ENCODE measurements around the gene USB1. TPM values are rescaled to one million over a fixed set of nuclear protein-coding genes. Genes with fewer than 3 reads are reported as not detected.

USB1 gene
- total RNA-seq, 3 donors from 2014 or later = 14.5 to 37.0 (median 26.4) TPM

GRCh38 chr16:57959804-57960203, 41.4 kb upstream of the USB1 start:
- TF ChIP-seq POLR2AphosphoS5 (IDR thresholded peaks at IDR 0.05) (no peak), POLR2A (IDR thresholded peaks at IDR 0.05) (no peak)
- TF ChIP-seq, protein P1, sequence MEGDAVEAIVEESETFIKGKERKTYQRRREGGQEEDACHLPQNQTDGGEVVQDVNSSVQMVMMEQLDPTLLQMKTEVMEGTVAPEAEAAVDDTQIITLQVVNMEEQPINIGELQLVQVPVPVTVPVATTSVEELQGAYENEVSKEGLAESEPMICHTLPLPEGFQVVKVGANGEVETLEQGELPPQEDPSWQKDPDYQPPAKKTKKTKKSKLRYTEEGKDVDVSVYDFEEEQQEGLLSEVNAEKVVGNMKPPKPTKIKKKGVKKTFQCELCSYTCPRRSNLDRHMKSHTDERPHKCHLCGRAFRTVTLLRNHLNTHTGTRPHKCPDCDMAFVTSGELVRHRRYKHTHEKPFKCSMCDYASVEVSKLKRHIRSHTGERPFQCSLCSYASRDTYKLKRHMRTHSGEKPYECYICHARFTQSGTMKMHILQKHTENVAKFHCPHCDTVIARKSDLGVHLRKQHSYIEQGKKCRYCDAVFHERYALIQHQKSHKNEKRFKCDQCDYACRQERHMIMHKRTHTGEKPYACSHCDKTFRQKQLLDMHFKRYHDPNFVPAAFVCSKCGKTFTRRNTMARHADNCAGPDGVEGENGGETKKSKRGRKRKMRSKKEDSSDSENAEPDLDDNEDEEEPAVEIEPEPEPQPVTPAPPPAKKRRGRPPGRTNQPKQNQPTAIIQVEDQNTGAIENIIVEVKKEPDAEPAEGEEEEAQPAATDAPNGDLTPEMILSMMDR (IDR thresholded peaks at IDR 0.05) = no peak
- Histone ChIP-seq H3K27me3 (no peaks in the 10 kb centered on the region), H3K4me1 (no peaks in the 10 kb centered on the region), H3K9me3 (no peaks in the 10 kb centered on the region), H3K36me3 (no peaks in the 10 kb centered on the region), H3K4me3 (no peak overlapping the region), H3K27ac (no peak overlapping the region)
- no peak for DNase-seq (ENCODE audit: low spot score in 2 of 2)
- intact Hi-C loops (cut with DNase I; ENCODE audit: low total_unique reads) = no loop called here

- no peak overlapping the region for H3K4me3 ChIP-seq
- intact Hi-C loops (cut with DNase I; ENCODE audit: low total_unique reads) = no loop called here
- TF ChIP-seq POLR2AphosphoS5 (IDR thresholded peaks at IDR 0.05) (no peak), POLR2A (IDR thresholded peaks at IDR 0.05) (no peak)
- TF ChIP-seq, protein P1 (IDR thresholded peaks at IDR 0.05) = no peak
- H3K4me1 ChIP-seq = no peaks in the 10 kb centered on the region
- H3K27me3 ChIP-seq = no peaks in the 10 kb centered on the region
- H3K27ac ChIP-seq = no peak overlapping the region
- H3K9me3 ChIP-seq = no peaks in the 10 kb centered on the region
- no peaks in the 10 kb centered on the region for H3K36me3 ChIP-seq
- no peak for DNase-seq (ENCODE audit: low spot score in 2 of 2)
Measured at GRCh38 chr16:57960310-57960709, 40.9 kb upstream of the USB1 start.

DNA sequence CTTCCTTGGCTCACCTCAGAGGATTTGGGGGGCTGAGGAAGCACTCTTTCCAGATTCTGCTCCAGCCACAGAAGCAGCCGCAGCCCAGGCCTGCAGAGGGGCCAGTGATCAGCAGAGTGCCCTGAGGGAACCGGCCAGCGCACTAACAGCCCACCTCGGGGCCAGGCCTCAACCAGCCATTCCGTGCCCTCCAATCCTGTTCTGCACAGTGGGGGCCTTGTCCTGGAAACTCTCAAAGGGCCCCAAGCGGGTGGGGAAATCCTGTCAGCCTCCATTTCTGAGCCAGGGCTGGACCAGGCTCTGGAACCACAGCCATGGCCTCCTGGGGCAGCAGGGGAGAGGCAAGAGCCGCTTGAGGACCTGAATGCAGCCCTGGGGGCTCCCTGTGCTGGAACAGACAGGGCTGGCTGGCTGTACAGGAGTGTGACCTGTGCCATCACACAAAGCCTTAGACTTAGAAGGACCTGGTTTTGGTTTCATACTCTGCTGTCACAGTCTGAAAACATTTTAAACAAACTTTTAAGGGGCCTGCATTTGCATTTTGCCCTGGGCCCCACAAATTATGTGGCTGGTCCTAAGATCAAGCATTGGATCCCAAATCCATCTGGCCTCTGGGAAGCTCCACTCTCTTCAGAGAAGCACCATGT, 40.3 kb upstream of the USB1 start:
- no peak for DNase-seq (ENCODE audit: low spot score in 2 of 2)
- TF ChIP-seq POLR2A (IDR thresholded peaks at IDR 0.05) (no peak), POLR2AphosphoS5 (IDR thresholded peaks at IDR 0.05) (no peak)
- TF ChIP-seq, protein P1 (IDR thresholded peaks at IDR 0.05) = no peak
- no peak overlapping the region for H3K4me3 ChIP-seq
- H3K4me1 ChIP-seq = no peaks in the 10 kb centered on the region
- no peaks in the 10 kb centered on the region for H3K27me3 ChIP-seq
- intact Hi-C loops (cut with DNase I; ENCODE audit: low total_unique reads) = no loop called here
- H3K36me3 ChIP-seq = no peaks in the 10 kb centered on the region
- no peaks in the 10 kb centered on the region for H3K9me3 ChIP-seq
- H3K27ac ChIP-seq = no peak overlapping the region

GRCh38 chr16:57961538-57961937, 39.7 kb upstream of the USB1 start:
- no peaks in the 10 kb centered on the region for H3K4me1 ChIP-seq
- DNase-seq (ENCODE audit: low spot score in 2 of 2) = no peak
- H3K27me3 ChIP-seq = no peaks in the 10 kb centered on the region
- no peaks in the 10 kb centered on the region for H3K9me3 ChIP-seq
- no peak overlapping the region for H3K27ac ChIP-seq
- intact Hi-C loops (cut with DNase I; ENCODE audit: low total_unique reads) = no loop called here
- TF ChIP-seq, protein P1 (IDR thresholded peaks at IDR 0.05) = no peak
- TF ChIP-seq POLR2AphosphoS5 (IDR thresholded peaks at IDR 0.05) (no peak), POLR2A (IDR thresholded peaks at IDR 0.05) (no peak)
- H3K36me3 ChIP-seq = no peaks in the 10 kb centered on the region
- no peak overlapping the region for H3K4me3 ChIP-seq

GRCh38 chr16:57962046-57962445, 39.2 kb upstream of the USB1 start:
- Histone ChIP-seq H3K27me3 (no peaks in the 10 kb centered on the region), H3K9me3 (no peaks in the 10 kb centered on the region), H3K4me3 (no peak overlapping the region), H3K36me3 (no peaks in the 10 kb centered on the region), H3K4me1 (no peaks in the 10 kb centered on the region), H3K27ac (no peak overlapping the region)
- TF ChIP-seq POLR2AphosphoS5 (IDR thresholded peaks at IDR 0.05) (no peak), POLR2A (IDR thresholded peaks at IDR 0.05) (no peak)
- TF ChIP-seq, protein P1 (IDR thresholded peaks at IDR 0.05) = no peak
- no peak for DNase-seq (ENCODE audit: low spot score in 2 of 2)
- intact Hi-C loops (cut with DNase I; ENCODE audit: low total_unique reads) = no loop called here

Measured in breast epithelium (tissue), 4 donors.